DMS53 treated with DMSO at 0.1 percent for 48 hours (cell line): ENCODE results near the gene SEC22C.

Source experiments
- DNase-seq: peaks from one replicate; lab custom pipeline; 2025; ENCODE audit not compliant: unreplicated experiment; lab: John Stamatoyannopoulos, UW

SEC22C gene

GRCh38 chr3:42515976-42516375 is 65.8 kb downstream of the SEC22C start:
- DNase-seq = no peak

DNA sequence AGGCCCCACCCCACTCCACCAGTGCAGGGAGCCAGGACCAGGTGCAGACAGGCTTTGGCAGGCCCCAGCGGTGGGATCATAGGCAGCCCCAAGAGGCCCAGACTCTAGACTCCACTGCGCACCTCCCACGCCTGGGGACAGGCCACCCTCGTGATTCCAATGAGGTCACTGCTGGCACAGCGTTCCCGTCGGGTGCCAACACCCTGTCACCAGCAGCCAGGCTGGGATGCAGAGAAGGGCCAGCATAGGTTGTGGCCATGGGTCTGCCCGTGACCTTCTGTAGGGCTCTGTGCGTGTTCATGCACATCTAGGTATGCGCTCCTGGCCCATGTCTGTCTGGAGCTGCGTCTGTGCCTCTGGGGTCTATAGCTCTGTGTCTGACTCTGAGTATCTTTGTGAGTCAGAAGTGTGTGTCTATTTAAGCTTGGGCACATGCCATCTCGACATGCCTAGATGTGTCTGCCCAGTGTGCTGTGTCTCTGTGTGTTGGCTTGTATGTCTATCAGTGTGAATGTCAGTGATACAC is 66.3 kb downstream of the SEC22C start:
- no peak for DNase-seq

GRCh38 chr3:42514876-42515275 is 66.9 kb downstream of the SEC22C start:
- DNase-seq = no peak

DNA sequence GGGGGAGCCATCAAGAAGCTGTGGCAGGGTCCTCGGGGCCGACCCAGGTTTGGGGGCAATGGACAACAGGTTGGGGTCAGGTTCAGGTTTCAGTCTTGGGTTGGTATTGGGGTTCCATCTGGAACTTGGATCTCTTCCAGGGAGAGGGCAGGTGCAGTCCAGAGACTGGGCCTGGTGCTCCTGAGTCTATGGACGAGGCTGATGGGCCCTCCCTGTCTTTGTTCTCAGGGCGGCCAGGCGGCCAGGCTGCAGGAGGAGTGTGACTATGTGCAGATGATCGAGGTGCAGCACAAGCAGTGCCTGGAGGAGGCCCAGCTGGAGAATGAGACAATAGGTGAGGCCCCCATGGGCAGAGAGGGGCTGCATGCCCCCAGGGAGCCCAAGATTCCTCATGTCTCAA is 68.2 kb downstream of the SEC22C start:
- no peak for DNase-seq

DNA sequence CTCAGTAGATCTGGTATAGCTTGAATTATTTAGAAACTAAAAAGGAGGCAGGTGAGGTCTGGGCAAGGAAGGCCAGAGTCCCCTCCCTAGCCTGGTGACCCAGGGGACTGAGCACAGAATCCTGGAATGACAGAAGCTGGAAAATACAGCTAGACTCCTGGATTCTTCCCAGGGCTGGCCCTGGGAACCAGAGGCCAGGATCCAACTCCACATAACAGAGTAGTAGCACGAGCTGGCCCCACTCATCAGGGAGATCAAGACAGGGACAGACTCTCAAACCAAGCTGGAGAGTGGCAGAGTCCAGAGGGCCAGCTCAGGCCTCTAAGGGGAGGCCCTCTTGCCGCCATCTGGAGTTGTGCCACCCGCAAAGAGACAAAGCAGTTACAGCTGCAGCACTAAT is 68.6 kb downstream of the SEC22C start:
- no peak for DNase-seq

GRCh38 chr3:42511736-42512135 is 70.0 kb downstream of the SEC22C start:
- no peak for DNase-seq

DNA sequence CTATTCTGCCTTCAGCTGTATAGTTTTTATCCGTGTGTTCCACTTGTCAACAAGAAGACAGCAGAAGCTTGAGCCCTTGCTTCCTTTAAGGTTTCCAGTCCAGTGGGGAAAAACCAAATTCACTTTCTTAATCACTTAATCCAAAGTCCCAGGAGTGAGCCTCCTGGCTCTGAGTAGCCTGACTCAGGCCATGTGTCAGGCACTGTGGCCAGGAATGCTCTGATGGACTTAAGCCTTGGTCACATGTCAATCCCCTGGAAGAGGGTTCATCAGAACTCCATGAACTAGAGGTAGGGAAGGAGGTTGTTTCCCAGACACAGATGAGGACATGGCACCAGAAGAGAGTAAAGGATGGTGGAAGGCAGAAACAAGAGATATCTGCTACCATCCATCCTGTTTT is 70.6 kb downstream of the SEC22C start:
- DNase-seq = no peak

DNA sequence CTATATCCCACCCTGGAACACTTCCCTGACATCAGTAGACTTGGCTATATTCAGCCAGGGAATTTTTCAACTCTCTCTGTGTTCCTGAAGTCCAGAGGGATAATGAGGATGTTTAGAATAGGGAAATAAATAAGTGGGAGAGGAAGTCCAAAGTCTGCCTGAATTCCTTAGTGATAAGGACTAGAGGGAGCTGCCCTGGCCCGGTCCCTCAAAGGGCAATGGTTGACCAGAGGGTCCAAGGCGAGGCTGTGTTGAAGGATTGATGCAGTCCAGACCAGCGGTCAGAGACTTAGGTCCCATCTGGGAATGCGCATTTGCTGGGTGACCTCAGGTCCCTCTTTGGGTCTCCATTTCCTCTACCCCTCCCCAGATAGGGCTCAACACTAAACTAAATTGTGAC is 71.4 kb downstream of the SEC22C start:
- DNase-seq = no peak

GRCh38 chr3:42509111-42509510 is 72.7 kb downstream of the SEC22C start:
- no peak for DNase-seq

DNA sequence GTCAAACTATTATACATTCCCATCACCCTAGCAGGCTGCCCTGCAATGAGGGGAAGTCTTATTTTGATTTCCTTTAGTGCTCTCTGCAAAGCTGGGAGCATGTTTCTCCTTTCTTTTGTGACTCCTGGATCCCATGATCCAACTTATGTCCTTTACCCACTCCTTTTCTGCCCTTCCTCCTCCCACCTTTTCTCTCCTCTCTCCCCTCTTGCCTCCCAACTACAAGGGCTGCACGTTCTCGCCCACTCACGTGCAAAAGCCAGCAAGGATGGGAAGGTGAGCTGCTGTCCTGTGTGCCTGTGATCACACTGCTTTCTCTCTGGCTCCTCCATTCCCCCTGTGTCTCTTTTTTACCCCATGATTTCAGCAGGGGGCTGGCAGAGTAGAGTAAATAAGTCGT is 73.2 kb downstream of the SEC22C start:
- no peak for DNase-seq

DNA sequence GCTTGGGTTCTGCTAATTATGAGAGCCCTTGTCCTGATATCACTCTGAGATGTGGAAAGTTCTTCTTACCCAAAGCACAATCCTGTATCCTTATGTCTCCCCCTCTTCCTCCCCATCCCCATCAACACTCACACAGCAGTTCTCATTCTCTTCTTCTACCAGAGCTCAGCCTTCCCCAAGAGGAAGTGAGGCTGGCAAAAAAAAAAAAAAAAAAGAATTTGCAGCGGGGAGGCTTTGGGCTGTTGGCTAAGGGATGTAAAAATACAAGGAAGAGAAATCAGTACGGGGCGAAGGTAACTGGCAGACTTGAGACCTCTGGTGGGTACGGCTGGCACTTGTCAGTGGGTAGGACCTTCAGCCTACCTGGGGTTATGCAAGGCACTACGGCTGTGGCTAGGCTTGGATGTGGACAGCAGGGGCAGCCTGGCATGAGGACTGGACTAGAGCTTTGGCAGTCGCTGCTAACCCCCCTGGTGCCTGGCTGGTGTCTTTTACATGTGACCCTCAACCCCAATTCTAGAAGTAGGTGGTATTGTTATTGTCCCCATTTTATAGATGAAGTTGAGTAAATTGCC is 73.9 kb downstream of the SEC22C start:
- no peak for DNase-seq

DNA sequence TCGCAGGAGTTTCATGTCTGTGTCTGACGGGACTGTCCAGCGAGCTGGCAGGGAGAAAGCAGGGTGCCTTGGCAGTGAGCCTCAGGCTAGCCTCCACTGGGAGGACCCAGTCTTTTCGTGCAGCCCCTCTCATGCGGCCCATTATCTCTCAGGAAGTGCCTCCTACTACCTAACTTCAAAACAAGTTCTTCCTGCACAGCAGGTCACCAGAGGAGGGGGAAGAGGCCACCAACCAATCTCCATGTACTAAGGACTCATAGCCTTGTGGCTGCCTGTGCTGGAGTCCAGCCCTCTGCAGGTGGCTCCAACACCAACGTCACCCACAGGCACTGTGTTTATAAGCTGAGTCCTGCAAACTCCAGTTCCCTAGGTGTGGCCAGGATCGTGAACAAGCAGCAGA is 74.5 kb downstream of the SEC22C start:
- DNase-seq = peak; percentile 24

DNA sequence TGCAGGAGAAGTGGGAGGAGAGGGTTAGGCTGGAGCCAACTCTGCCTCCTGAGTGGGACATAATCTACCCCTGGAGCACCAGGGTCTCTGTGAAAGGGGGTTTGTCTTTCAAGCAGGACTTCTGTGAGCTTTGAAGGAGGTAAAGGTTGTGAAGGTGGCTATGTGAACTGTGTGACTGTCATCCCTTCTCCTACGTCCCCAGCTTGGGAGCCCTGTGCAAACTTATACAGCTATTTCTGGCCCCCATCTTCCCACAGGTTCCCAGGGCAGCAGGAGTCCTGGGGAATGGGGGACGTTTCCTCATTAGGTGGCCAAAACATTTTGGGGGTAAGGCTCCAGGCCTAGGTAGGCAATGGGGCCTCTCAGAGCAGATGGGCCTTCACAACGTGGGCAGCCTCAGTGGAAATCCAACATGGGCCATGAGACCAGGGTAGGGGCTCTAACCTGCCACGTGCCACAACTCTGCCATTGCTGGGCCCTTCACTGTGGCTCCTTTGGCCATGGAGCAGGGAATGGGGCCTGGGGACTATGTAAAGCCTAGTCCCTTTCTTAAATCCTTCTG is 75.8 kb downstream of the SEC22C start:
- no peak for DNase-seq

DNA sequence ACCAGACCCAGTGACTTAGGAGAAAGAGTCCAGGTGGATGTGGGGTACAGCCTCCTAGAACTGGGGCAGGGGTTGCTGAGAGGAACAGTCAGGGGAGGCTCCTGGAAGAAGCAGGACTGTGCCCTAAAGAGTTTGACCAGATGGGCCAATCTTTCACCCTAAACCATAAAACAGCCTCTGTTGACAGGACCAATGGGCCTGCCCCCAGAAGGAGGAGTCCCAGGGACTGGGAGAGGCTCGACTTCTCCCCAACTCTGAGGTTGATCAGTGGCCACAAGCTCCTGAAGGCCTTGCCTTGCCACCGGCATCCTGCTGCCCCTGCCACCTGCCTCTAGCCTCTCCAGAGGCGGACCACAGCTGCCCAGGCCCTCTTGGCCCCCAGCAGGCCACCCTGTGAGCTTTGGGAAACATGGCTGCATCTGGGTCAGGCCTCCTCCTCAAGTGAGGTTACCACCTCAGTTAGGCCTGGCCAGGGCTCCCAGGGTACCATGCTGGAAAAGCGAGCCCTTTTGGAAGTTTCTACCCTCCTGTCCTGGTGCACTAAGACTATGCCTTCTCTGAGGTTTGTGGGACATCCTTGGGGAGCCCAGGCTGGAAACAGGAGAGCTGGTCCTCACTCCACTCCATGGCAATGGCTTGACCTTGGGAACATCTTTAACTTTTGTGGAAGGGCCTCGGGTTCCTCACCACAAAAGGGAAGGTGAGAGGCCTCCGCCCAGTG is 76.5 kb downstream of the SEC22C start:
- no peak for DNase-seq

DNA sequence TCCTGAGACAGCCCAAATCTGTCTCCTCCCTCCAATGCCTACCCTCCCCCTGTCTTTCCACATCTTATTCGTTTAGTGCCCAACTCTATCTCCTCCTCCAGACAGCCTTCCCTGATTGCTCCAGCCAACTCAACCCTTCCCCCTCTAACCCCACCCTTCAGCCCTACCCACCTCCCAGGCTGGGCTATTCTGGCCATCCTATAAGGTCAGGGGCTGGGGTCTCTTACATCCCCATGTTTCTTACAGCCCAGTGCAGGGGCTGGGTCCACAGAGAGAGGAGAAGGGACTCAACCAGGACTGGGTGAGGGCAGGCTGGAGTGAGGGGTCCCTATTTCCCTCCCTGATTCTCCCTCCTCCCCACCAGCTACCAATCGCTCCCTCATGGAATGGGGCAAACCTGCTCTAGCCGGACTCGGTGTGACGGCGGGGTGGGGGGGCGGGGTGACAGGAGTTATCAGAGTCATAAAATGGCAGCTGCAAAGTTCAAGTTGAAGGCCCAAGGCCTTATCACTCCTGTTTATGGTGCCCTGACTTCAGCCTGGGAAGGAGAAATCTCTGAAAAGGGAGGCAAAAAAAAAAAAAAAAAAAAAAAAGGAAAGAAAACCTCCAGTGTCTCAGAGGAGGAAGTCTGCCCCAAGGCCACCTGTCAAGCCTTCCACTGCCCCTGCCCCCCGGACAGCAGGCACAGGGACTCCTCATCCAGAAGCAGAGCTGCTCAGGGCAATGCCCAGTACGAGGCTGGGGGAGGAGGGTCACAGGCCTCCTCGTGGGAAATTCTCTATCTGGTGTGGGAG is 77.2 kb downstream of the SEC22C start:
- no peak for DNase-seq

DNA sequence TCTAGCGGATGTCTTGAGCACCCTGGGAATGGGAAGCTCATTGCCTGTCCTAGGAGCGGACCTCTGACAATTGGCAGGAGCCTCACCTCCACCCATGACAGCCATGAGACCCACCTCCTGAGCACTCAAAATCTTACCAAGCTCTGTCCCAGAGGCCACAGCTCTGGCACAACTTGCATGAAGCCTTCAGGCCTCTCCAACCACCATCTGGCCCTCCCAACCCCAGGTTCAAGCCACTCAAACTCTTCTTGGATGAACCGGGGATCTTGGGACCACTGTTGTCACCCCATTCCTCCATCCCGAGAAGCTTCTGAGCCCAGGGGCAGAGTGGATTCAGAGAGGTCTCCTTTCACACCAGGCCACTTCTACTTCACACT is 77.8 kb downstream of the SEC22C start:
- DNase-seq = no peak

- no peak for DNase-seq
Observed at GRCh38 chr3:42503251-42503924, 78.4 kb downstream of the SEC22C start.

DNA sequence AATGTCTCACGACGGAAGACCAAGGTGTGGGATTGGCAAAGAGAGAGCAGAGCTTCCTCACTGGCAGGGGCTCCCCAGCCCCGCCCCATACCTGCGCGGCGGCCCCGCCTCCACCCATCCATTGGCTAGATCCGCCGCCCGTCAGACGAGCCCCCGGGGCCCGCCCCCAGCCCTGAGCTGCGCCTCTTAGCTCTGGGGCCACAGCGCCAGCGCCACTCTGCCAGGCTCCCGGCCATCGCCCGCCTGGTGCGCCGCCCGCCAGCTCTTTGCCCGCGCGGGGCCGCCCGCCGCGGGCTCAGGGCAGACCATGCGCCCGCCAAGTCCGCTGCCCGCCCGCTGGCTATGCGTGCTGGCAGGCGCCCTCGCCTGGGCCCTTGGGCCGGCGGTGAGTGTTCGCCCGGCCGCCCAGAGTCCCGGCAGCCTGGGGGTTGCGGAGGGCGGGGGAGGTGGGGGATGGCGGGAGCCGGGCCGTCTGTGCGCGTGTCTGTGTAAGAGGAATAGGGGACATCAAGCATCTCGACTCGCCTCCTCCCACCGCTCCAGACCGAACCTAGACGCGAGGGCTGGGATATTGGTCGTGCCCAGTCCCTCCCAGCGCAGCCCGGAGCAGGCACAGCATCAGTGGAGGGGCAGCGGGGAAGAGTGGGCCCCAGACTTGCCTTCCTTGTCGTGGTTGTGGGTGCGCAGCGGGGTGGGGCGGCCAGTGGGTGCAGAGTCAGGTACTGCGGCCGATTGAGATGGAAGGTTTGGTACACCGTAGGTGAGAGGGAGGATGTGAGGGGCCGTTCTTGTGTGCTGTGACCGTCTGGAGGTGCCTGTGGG is 79.1 kb downstream of the SEC22C start, which contains the start of gene VIPR1:
Gene VIPR1 (plus strand): TSS at position 215 of the 822 bp plus-strand sequence. CDS start 93 bp downstream, at position 308.
- peak; percentile 41 for DNase-seq

DNA sequence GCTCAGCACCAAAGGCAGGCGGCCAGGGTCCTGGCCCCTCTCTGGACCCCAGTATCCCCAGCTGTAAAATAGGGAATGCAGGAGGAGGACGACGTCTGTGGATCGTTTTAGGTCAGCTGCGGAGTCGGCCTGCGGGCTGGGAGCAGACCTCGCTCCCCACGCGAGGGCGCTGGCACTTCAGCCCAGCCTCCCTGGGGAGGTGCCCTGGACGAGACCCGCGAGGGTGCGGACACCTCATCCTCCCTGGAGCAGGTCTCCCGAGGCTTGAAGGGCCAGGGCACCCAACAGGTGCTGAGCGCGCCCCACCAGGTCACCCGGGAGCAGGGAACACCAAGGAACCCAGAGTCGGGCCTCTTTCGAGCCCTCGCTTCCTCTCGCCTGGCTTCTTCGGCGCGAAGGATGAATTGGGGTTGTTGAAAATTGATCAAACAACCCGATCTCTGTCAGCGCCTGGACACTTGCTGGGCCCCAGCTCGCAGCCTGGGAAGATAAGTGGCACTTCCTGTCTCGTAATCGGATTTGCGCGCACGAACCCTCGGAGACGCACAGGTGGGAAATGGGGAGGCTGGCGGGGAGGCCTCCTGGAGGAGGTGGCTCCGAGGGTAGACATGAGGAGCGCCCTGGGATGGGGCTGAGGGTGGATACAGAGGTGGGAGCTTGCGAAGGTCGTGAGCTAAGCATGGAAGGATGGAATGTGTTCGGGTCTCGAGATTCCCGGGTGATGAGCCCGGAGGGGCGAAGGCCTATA is 79.9 kb downstream of the SEC22C start:
- peak; percentile 31 for DNase-seq

DNA sequence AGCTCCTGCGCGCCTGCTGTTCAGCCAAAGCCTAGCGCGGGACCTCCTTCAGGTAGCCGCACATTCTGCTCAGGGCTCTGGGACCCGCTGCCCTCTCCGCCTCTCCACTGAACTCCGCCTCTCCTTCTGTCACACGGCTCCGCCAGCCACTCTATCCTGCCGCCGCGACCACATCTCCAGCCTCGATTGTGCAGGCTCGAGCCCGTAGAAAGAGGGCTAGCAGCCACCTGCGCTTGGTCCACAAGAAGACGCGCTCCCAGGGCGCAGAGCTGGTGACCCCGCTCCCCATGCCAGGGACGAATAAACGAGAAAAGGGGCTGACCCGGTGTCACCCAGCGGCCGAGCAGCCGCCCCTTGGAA is 80.5 kb downstream of the SEC22C start:
- DNase-seq = no peak
